MM.1S (cell line): Measurements from ENCODE around the gene ATXN1.

Experiments used
- EZH2 ChIP-seq: fragments of 300-600 bp; sonication (generic); optimal IDR thresholded peaks from 2 replicates; pipeline ENCODE3; 2017; ENCODE audit warnings: low read depth, mild to moderate bottlenecking, antibody characterized with exemption, low read length, mixed read lengths
- EZH2phosphoT487 ChIP-seq: fragments of 300-600 bp; sonication (generic); IDR thresholded peaks from 2 replicates; pipeline ENCODE4 v1.6.1; 2018; ENCODE audit warnings: antibody characterized with exemption, low read length
- TF ChIP-seq, protein P1 (sequence below): fragments of 300-600 bp; sonication (generic); IDR thresholded peaks from 2 replicates; pipeline ENCODE4 v1.5.1; 2016; ENCODE audit warnings: antibody characterized with exemption, low read length, mixed read lengths

DNA sequence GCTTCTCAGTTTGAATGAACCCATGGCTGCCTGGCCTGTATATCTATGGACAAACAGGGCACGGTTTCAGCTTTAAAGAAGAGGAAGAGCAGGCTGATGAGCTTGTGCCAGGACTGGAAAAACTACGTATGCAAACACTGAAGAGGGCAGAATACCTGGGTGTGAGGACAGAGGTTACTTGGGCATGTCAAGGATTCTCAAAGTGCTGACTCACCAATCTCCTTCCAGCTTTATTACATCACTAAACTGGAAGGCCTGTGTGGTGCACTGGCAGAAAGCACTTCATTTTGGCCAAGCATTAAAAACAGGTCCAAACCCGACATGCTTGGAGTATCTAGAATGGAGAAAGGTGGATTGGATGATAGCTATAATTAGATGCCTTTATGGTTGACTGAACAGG, 427.7 kb downstream of the ATXN1 start:
- TF ChIP-seq, protein P1, sequence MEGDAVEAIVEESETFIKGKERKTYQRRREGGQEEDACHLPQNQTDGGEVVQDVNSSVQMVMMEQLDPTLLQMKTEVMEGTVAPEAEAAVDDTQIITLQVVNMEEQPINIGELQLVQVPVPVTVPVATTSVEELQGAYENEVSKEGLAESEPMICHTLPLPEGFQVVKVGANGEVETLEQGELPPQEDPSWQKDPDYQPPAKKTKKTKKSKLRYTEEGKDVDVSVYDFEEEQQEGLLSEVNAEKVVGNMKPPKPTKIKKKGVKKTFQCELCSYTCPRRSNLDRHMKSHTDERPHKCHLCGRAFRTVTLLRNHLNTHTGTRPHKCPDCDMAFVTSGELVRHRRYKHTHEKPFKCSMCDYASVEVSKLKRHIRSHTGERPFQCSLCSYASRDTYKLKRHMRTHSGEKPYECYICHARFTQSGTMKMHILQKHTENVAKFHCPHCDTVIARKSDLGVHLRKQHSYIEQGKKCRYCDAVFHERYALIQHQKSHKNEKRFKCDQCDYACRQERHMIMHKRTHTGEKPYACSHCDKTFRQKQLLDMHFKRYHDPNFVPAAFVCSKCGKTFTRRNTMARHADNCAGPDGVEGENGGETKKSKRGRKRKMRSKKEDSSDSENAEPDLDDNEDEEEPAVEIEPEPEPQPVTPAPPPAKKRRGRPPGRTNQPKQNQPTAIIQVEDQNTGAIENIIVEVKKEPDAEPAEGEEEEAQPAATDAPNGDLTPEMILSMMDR: no peak
- TF ChIP-seq EZH2: no peak
- TF ChIP-seq EZH2phosphoT487: no peak
